IMR-90 (cell line): Measurements from ENCODE around the gene CEBPG.

ENCODE experiments used
- BHLHE40 ChIP-seq: fragments of 150-350 bp; IDR thresholded peaks from 2 replicates; pipeline ENCODE4 v1.6.1; 2016; ENCODE audit warnings: mild to moderate bottlenecking, low read depth, low read length
- CEBPB ChIP-seq: IDR thresholded peaks from 2 replicates; pipeline ENCODE4 v1.6.1; 2012; ENCODE audit warnings: low read depth, low read length, improper control_type of control experiment
- FOS ChIP-seq: fragments of 150-350 bp; IDR thresholded peaks from 2 replicates; pipeline ENCODE4 v1.6.1; 2016; ENCODE audit warnings: low read depth, low read length
- MAFK ChIP-seq: IDR thresholded peaks from 2 replicates; pipeline ENCODE4 v1.6.1; 2012; ENCODE audit warnings: low read depth, low read length, improper control_type of control experiment
- MAZ ChIP-seq: IDR thresholded peaks from 2 replicates; pipeline ENCODE4 v1.6.1; 2012; ENCODE audit warnings: low read depth, mild to moderate bottlenecking, low read length, improper control_type of control experiment, moderate library complexity, borderline replicate concordance
- MXI1 ChIP-seq: IDR thresholded peaks from 2 replicates; pipeline ENCODE4 v1.6.1; 2012; ENCODE audit warnings: low read depth, mild to moderate bottlenecking, low read length, moderate library complexity, borderline replicate concordance
- NFE2L2 ChIP-seq: fragments of 150-350 bp; IDR thresholded peaks from 2 replicates; pipeline ENCODE4 v1.6.1; 2016; ENCODE audit warnings: low read depth, mild to moderate bottlenecking, low read length
- POLR2A ChIP-seq: IDR thresholded peaks from 2 replicates; pipeline ENCODE4 v1.6.1; 2012; ENCODE audit warnings: mild to moderate bottlenecking, low read depth, low read length
- RAD21 ChIP-seq: IDR thresholded peaks from 2 replicates; pipeline ENCODE4 v1.6.1; 2012; ENCODE audit warnings: low read length, improper control_type of control experiment
- RCOR1 ChIP-seq: IDR thresholded peaks from 2 replicates; pipeline ENCODE4 v1.6.1; 2012; ENCODE audit warnings: mild to moderate bottlenecking, low read length, improper control_type of control experiment; ENCODE audit not compliant: insufficient replicate concordance
- RFX5 ChIP-seq: IDR thresholded peaks from 2 replicates; pipeline ENCODE4 v1.8.0; 2012; ENCODE audit warnings: low read depth, mild to moderate bottlenecking, low read length, moderate library complexity
- SMC3 ChIP-seq: fragments of 150-350 bp; IDR thresholded peaks from 2 replicates; pipeline ENCODE4 v1.6.1; 2016; ENCODE audit warnings: low read depth, mild to moderate bottlenecking, antibody characterized with exemption, low read length, moderate library complexity
- USF2 ChIP-seq: fragments of 150-350 bp; IDR thresholded peaks from 2 replicates; pipeline ENCODE4 v1.6.1; 2017; ENCODE audit warnings: mild to moderate bottlenecking, antibody characterized with exemption, low read length, low read depth
- TF ChIP-seq, protein P1 (sequence below): conservative IDR thresholded peaks from 2 replicates; pipeline ENCODE4 v1.5.1; 2012; ENCODE audit warnings: mild to moderate bottlenecking, low read depth, low read length, improper control_type of control experiment

DNA sequence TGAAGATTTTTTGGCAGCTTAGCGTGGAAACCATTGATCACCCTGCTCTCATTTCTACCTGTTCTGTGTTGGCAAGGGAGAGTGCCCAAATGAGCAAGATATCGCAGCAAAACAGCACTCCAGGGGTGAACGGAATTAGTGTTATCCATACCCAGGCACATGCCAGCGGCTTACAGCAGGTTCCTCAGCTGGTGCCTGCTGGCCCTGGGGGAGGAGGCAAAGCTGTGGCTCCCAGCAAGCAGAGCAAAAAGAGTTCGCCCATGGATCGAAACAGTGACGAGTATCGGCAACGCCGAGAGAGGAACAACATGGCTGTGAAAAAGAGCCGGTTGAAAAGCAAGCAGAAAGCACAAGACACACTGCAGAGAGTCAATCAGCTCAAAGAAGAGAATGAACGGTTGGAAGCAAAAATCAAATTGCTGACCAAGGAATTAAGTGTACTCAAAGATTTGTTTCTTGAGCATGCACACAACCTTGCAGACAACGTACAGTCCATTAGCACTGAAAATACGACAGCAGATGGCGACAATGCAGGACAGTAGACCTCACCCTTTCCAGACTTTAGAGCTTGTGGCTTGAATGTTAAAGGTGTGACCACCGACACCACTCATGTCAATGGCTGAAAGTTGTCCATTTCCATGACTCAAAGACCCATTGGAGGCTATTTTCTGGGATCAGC is 5.8 kb downstream of the CEBPG start:
- TF ChIP-seq, protein P1, sequence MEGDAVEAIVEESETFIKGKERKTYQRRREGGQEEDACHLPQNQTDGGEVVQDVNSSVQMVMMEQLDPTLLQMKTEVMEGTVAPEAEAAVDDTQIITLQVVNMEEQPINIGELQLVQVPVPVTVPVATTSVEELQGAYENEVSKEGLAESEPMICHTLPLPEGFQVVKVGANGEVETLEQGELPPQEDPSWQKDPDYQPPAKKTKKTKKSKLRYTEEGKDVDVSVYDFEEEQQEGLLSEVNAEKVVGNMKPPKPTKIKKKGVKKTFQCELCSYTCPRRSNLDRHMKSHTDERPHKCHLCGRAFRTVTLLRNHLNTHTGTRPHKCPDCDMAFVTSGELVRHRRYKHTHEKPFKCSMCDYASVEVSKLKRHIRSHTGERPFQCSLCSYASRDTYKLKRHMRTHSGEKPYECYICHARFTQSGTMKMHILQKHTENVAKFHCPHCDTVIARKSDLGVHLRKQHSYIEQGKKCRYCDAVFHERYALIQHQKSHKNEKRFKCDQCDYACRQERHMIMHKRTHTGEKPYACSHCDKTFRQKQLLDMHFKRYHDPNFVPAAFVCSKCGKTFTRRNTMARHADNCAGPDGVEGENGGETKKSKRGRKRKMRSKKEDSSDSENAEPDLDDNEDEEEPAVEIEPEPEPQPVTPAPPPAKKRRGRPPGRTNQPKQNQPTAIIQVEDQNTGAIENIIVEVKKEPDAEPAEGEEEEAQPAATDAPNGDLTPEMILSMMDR, result no peak
- TF ChIP-seq CEBPB (no peak), RFX5 (no peak), MAFK (no peak), MAZ (no peak), RAD21 (no peak), POLR2A (no peak), FOS (no peak), NFE2L2 (no peak), RCOR1 (no peak), SMC3 (no peak), BHLHE40 (no peak), USF2 (no peak), MXI1 (no peak)
